ENCODE measurements around the gene PABPN1. TPM values are rescaled to one million over a fixed set of nuclear protein-coding genes. Genes with fewer than 3 reads are reported as not detected.

PABPN1 gene
- total RNA-seq, 1 donor from 2014 or later: 162 TPM

- peaks cover 17% of the 10 kb centered on the region for H3K27me3 Mint-ChIP-seq (ENCODE audit: low read depth, unreplicated experiment)
- H3K4me3 ChIP-seq (ENCODE audit: insufficient read depth, low read depth, low read length): no peak overlapping the region
- H3K4me3 Mint-ChIP-seq (ENCODE audit: unreplicated experiment): no peak overlapping the region
- no peak overlapping the region for H3K27ac ChIP-seq (ENCODE audit: low read depth, low read length)
- TF ChIP-seq CTCF (IDR thresholded peaks at IDR 0.05; ENCODE audit: insufficient read depth, low read depth, low read length): no peak
- TF ChIP-seq EZH2 (IDR thresholded peaks at IDR 0.05; ENCODE audit: insufficient read depth, low read length): no peak
- no peaks in the 10 kb centered on the region for H3K9me3 ChIP-seq (ENCODE audit: insufficient read depth, low read depth, low read length)
- DNase-seq (ENCODE audit: low read depth): no peak
- peaks cover 5% of the 10 kb centered on the region for H4K20me1 ChIP-seq (ENCODE audit: insufficient read depth, low read length)
- peaks cover 4% of the 10 kb centered on the region for H3K4me1 ChIP-seq (ENCODE audit: insufficient read depth, low read length)
- H3K9ac ChIP-seq (ENCODE audit: low read length): no peak overlapping the region
- no peak overlapping the region for H3K4me2 ChIP-seq (ENCODE audit: low read length)
- peaks cover 3% of the 10 kb centered on the region for H3K36me3 ChIP-seq (ENCODE audit: insufficient read depth, low read length)
- no peak for FAIRE-seq
- no peak overlapping the region for H3K27ac Mint-ChIP-seq (ENCODE audit: unreplicated experiment)
- peaks cover 2% of the 10 kb centered on the region for H3K27me3 ChIP-seq (ENCODE audit: insufficient read depth, low read length)
- H3K36me3 Mint-ChIP-seq (ENCODE audit: low read depth, unreplicated experiment): peaks cover 3% of the 10 kb centered on the region
- H3K4me1 Mint-ChIP-seq (ENCODE audit: low read depth, unreplicated experiment): peaks cover under 1% of the 10 kb centered on the region
- H3K9me3 Mint-ChIP-seq (ENCODE audit: unreplicated experiment): peaks cover 3% of the 10 kb centered on the region
- no peaks in the 10 kb centered on the region for H3K79me2 ChIP-seq (ENCODE audit: insufficient read depth, low read length)
- no peak overlapping the region for H2AFZ ChIP-seq (ENCODE audit: low read depth, low read length)
Observed at GRCh38 chr14:23358042-23358441, 36.8 kb downstream of the PABPN1 start.

- peaks cover under 1% of the 10 kb centered on the region for H3K79me2 ChIP-seq (ENCODE audit: insufficient read depth, low read length)
- H3K9me3 ChIP-seq (ENCODE audit: insufficient read depth, low read depth, low read length): no peaks in the 10 kb centered on the region
- H3K9ac ChIP-seq (ENCODE audit: low read length): no peak overlapping the region
- H3K36me3 ChIP-seq (ENCODE audit: insufficient read depth, low read length): peaks cover 3% of the 10 kb centered on the region
- Mint-ChIP-seq H3K9me3 (ENCODE audit: unreplicated experiment) (peaks cover 2% of the 10 kb centered on the region), H3K4me1 (ENCODE audit: low read depth, unreplicated experiment) (no peaks in the 10 kb centered on the region), H3K36me3 (ENCODE audit: low read depth, unreplicated experiment) (peaks cover 3% of the 10 kb centered on the region), H3K4me3 (ENCODE audit: unreplicated experiment) (no peak overlapping the region), H3K27me3 (ENCODE audit: low read depth, unreplicated experiment) (peaks cover 16% of the 10 kb centered on the region), H3K27ac (ENCODE audit: unreplicated experiment) (no peak overlapping the region)
- no peak overlapping the region for H3K27ac ChIP-seq (ENCODE audit: low read depth, low read length)
- no peak for FAIRE-seq
- no peak overlapping the region for H3K4me3 ChIP-seq (ENCODE audit: insufficient read depth, low read depth, low read length)
- no peak overlapping the region for H3K4me2 ChIP-seq (ENCODE audit: low read length)
- TF ChIP-seq EZH2 (IDR thresholded peaks at IDR 0.05; ENCODE audit: insufficient read depth, low read length) (no peak), CTCF (IDR thresholded peaks at IDR 0.05; ENCODE audit: insufficient read depth, low read depth, low read length) (no peak)
- H3K27me3 ChIP-seq (ENCODE audit: insufficient read depth, low read length): peaks cover 2% of the 10 kb centered on the region
- H2AFZ ChIP-seq (ENCODE audit: low read depth, low read length): no peak overlapping the region
- H4K20me1 ChIP-seq (ENCODE audit: insufficient read depth, low read length): peaks cover 5% of the 10 kb centered on the region
- H3K4me1 ChIP-seq (ENCODE audit: insufficient read depth, low read length): peaks cover 4% of the 10 kb centered on the region
- DNase-seq (ENCODE audit: low read depth): no peak
Observed at GRCh38 chr14:23358553-23359166, 37.4 kb downstream of the PABPN1 start.

GRCh38 chr14:23359167-23359626, 37.9 kb downstream of the PABPN1 start:
- Mint-ChIP-seq H3K36me3 (ENCODE audit: low read depth, unreplicated experiment) (peaks cover 3% of the 10 kb centered on the region), H3K4me3 (ENCODE audit: unreplicated experiment) (no peak overlapping the region), H3K9me3 (ENCODE audit: unreplicated experiment) (peaks cover 2% of the 10 kb centered on the region), H3K27ac (ENCODE audit: unreplicated experiment) (no peak overlapping the region), H3K4me1 (ENCODE audit: low read depth, unreplicated experiment) (no peaks in the 10 kb centered on the region), H3K27me3 (ENCODE audit: low read depth, unreplicated experiment) (peaks cover 15% of the 10 kb centered on the region)
- Histone ChIP-seq H3K4me1 (ENCODE audit: insufficient read depth, low read length) (peaks cover 5% of the 10 kb centered on the region), H4K20me1 (ENCODE audit: insufficient read depth, low read length) (peaks cover 5% of the 10 kb centered on the region), H3K27me3 (ENCODE audit: insufficient read depth, low read length) (peaks cover 2% of the 10 kb centered on the region), H3K79me2 (ENCODE audit: insufficient read depth, low read length) (peaks cover 6% of the 10 kb centered on the region), H3K4me2 (ENCODE audit: low read length) (no peak overlapping the region), H3K36me3 (ENCODE audit: insufficient read depth, low read length) (peaks cover 3% of the 10 kb centered on the region), H2AFZ (ENCODE audit: low read depth, low read length) (no peak overlapping the region), H3K9me3 (ENCODE audit: insufficient read depth, low read depth, low read length) (no peaks in the 10 kb centered on the region), H3K9ac (ENCODE audit: low read length) (no peak overlapping the region), H3K4me3 (ENCODE audit: insufficient read depth, low read depth, low read length) (no peak overlapping the region), H3K27ac (ENCODE audit: low read depth, low read length) (no peak overlapping the region)
- FAIRE-seq (no peak), DNase-seq (ENCODE audit: low read depth) (no peak)
- TF ChIP-seq CTCF (IDR thresholded peaks at IDR 0.05; ENCODE audit: insufficient read depth, low read depth, low read length) (no peak), EZH2 (IDR thresholded peaks at IDR 0.05; ENCODE audit: insufficient read depth, low read length) (no peak)
